ENCODE results near the gene MPPED1.

MPPED1 gene

DNA sequence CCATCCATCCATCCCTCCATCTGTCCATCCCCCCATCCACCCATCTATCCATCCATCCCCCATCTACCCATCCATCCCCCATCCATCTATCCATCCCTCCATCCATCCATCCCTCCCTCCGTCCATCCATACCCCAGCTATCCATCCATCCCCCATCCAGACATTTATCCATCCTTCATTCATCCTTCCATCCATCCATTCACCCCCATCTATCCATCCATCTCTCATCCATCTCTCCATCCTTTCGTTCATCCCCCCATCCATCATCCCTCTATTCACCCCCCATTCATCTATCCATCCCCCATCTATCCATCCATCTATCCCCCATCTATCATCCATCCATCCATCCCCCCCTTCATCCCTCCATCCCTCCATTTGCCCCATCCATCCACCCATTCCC lies 97.5 kb downstream of the MPPED1 start:
- no peak overlapping the region for H3K27ac ChIP-seq
- no peaks in the 10 kb centered on the region for H3K36me3 ChIP-seq (ENCODE audit: insufficient read depth, low read length)
- H3K9ac ChIP-seq (ENCODE audit: insufficient read length) = no peak overlapping the region
- DNase-seq (ENCODE audit: low read depth, low spot score) = no peak
- no peak overlapping the region for H3K4me3 ChIP-seq
- no peak for TF ChIP-seq EZH2 (IDR thresholded peaks at IDR 0.05)
- no peak for TF ChIP-seq POLR2AphosphoS5 (IDR thresholded peaks at IDR 0.05; ENCODE audit: borderline replicate concordance, low read depth, low read length)
- TF ChIP-seq FOXP2 (optimal IDR thresholded peaks at IDR 0.05; ENCODE audit: control extremely low read depth, extremely low read length, insufficient read depth) = no peak
- no peaks in the 10 kb centered on the region for H3K9me3 ChIP-seq (ENCODE audit: low read depth, low read length)

DNA sequence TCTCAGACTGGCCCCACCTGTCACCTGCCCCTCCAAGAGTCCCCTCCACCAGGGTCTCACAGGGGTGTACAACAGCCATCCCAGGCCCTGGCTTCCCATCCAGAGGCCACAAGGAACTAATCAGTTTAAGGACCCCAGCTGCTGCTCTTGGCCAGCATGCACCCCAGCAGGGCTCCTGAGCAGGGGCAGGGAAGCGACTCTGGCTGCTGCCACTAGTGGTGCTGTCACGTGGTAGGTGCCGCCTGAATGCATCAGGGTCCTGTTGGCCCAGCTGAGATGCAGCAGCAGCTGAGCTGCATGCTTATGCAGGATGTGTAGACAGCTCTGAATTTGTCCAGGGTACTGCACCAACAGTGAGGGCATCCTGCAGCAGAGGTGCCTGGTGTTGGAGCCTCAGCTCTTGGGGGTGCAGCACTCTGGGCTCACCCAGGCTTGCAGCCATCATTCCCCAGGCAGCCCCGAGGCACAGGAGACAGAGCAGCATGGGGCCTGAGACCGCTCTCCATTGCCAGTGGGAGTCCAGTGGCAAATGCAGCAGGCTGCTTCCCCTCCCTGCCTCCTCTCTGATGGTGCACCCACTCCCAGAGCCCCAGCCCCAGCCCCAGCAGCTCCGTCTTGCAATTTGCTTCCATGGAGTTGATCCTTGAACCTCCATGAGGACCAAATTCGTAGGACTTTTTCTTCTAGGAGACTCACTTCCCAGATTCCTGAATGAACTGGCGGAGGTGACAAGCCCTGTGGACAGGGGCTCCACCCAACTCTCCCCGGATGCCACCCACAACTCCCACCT lies 98.7 kb downstream of the MPPED1 start:
- Histone ChIP-seq H3K27ac (no peak overlapping the region), H3K9ac (ENCODE audit: insufficient read length) (no peak overlapping the region), H3K9me3 (ENCODE audit: low read depth, low read length) (no peaks in the 10 kb centered on the region), H3K36me3 (ENCODE audit: insufficient read depth, low read length) (no peaks in the 10 kb centered on the region), H3K4me3 (no peak overlapping the region)
- DNase-seq (ENCODE audit: low read depth, low spot score) = no peak
- TF ChIP-seq EZH2 (IDR thresholded peaks at IDR 0.05) (no peak), POLR2AphosphoS5 (IDR thresholded peaks at IDR 0.05; ENCODE audit: borderline replicate concordance, low read depth, low read length) (no peak), FOXP2 (optimal IDR thresholded peaks at IDR 0.05; ENCODE audit: control extremely low read depth, extremely low read length, insufficient read depth) (no peak)

DNA sequence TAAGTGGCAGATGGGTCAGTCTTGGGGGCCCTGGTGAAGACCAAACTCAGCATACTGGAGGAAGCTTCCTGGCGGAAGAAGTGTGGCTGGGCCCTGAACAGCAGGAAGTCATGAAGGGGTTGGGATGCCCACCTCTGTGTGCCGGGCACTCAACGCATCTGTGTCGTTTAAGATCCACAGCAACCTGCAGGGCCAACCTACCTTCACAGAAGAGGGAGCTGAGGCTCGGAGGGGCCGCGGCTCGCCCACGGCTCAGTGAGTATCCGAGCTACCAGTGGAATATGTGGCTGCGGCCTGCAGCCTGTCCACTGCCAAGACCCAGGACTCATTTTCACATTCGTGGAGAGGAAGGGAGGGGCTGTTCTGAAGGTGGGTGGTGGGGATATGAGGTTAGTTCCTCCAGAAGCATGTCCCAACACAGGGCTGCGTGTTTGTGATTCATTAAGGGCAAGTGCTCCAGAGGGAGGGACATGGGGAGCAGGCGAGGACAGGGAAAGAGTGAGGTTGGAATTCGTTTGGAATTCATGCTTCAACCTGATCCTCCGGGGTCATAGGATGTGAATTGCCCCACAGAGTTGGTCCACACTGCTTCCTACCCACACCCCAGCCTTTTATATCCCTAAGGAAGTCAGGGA lies 99.6 kb downstream of the MPPED1 start:
- Histone ChIP-seq H3K9ac (ENCODE audit: insufficient read length) (no peak overlapping the region), H3K27ac (no peak overlapping the region), H3K9me3 (ENCODE audit: low read depth, low read length) (no peaks in the 10 kb centered on the region), H3K36me3 (ENCODE audit: insufficient read depth, low read length) (no peaks in the 10 kb centered on the region), H3K4me3 (no peak overlapping the region)
- DNase-seq (ENCODE audit: low read depth, low spot score) = no peak
- TF ChIP-seq POLR2AphosphoS5 (IDR thresholded peaks at IDR 0.05; ENCODE audit: borderline replicate concordance, low read depth, low read length) (no peak), FOXP2 (optimal IDR thresholded peaks at IDR 0.05; ENCODE audit: control extremely low read depth, extremely low read length, insufficient read depth) (no peak), EZH2 (IDR thresholded peaks at IDR 0.05) (no peak)

DNA sequence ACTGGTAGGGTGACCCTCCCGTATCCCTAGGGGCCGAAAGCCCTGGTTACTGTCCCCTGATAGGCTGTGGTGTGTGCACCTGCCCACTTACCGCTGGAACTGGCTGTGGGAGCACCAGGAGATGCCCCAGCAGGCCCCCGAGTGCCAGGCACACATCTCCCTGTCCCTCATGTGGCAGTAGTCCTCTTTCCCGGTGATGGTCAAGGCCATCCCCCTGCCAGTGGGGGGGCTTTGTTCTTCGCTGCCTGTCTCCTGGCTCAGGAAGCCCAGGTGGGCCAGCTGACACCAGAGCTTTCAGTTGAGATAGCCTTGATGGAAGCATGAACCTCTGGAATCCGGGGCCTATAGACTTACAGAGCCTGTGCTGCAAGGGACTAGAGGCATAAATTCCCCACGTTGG lies 100.5 kb downstream of the MPPED1 start:
- DNase-seq (ENCODE audit: low read depth, low spot score) = no peak
- TF ChIP-seq EZH2 (IDR thresholded peaks at IDR 0.05) (no peak), FOXP2 (optimal IDR thresholded peaks at IDR 0.05; ENCODE audit: control extremely low read depth, extremely low read length, insufficient read depth) (no peak), POLR2AphosphoS5 (IDR thresholded peaks at IDR 0.05; ENCODE audit: borderline replicate concordance, low read depth, low read length) (no peak)
- no peaks in the 10 kb centered on the region for H3K9me3 ChIP-seq (ENCODE audit: low read depth, low read length)
- H3K4me3 ChIP-seq = no peak overlapping the region
- no peak overlapping the region for H3K9ac ChIP-seq (ENCODE audit: insufficient read length)
- H3K36me3 ChIP-seq (ENCODE audit: insufficient read depth, low read length) = no peaks in the 10 kb centered on the region
- no peak overlapping the region for H3K27ac ChIP-seq

DNA sequence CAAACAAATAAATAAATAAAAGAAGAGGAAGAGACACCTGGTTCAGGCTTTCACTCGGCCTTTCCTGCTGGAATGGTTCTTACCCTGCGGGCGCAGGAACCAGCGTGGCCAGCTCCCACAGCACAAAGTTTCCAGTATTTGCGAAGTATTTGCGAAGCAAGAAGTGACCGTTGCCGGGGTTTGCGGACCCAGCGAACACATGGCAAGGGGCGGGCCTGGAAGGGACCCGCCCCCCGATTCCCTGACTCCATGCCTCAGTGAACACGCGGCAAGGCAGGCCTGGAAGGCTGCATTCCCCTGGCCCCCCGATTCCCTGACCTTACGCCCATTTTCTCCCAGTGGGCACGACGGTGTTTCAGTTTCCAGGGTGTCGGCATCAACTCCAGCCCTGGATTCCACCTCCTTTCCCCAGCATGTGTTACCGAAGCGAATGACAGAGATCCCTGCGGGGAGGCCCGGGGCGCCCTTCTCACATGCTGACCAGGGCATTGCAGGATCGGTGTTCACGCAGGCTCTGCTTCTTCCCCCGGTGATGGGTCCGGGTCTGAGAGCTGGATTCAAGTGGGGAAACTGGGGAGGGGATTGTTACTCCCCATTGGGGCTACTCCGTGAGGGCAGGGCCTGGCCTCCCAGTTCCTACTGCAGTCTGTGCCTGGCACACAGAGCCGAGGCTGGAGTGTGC lies 102.8 kb downstream of the MPPED1 start:
- Histone ChIP-seq H3K9ac (ENCODE audit: insufficient read length) (no peak overlapping the region), H3K36me3 (ENCODE audit: insufficient read depth, low read length) (no peaks in the 10 kb centered on the region), H3K27ac (no peak overlapping the region), H3K4me3 (no peak overlapping the region), H3K9me3 (ENCODE audit: low read depth, low read length) (no peaks in the 10 kb centered on the region)
- no peak for TF ChIP-seq EZH2 (IDR thresholded peaks at IDR 0.05)
- no peak for TF ChIP-seq POLR2AphosphoS5 (IDR thresholded peaks at IDR 0.05; ENCODE audit: borderline replicate concordance, low read depth, low read length)
- no peak for TF ChIP-seq FOXP2 (optimal IDR thresholded peaks at IDR 0.05; ENCODE audit: control extremely low read depth, extremely low read length, insufficient read depth)
- DNase-seq (ENCODE audit: low read depth, low spot score) = no peak

DNA sequence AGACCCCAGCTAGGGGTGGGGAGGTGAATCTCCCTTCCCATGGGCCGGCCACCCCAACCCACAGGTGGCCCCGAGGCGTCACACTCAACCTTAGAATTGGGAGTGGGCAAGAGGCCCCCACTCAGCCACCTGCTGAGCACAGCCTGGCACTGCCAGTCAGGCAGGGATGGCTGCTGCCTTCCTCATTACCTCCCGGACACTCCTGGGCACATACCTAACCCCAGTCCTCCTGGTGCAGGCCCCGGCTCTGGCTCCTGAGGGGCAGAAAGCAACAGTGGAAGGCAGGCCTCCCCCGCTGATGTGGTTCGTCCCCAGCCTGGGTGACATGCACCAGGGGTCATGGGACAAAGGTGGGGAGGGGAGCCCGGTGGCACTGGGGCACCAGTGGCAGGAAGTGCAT lies 103.6 kb downstream of the MPPED1 start:
- TF ChIP-seq POLR2AphosphoS5 (IDR thresholded peaks at IDR 0.05; ENCODE audit: borderline replicate concordance, low read depth, low read length) = no peak
- TF ChIP-seq EZH2 (IDR thresholded peaks at IDR 0.05) = no peak
- TF ChIP-seq FOXP2 (optimal IDR thresholded peaks at IDR 0.05; ENCODE audit: control extremely low read depth, extremely low read length, insufficient read depth) = no peak

DNA sequence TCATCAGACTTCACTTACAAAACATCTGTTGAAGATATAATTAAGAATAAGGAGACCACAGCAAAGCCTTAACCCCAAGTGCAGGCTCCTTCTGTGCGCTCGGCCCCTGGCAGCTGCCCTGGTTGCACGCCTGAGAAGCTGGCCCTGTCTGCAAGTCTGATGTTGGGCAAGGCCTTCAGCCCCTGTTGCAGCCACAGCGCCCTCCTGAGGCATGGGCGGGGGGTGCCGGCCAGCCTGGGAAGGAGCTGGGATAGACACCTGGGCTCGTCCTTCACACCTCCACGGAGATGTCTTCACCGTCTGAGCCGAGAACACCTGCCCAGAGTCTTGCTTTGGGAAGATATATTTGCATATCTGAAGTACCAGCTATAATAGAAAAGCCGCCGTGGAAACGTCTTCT lies 104.1 kb downstream of the MPPED1 start:
- no peak for DNase-seq (ENCODE audit: low read depth, low spot score)
- Histone ChIP-seq H3K9ac (ENCODE audit: insufficient read length) (no peak overlapping the region), H3K4me3 (no peak overlapping the region), H3K27ac (no peak overlapping the region), H3K9me3 (ENCODE audit: low read depth, low read length) (no peaks in the 10 kb centered on the region), H3K36me3 (ENCODE audit: insufficient read depth, low read length) (no peaks in the 10 kb centered on the region)
- TF ChIP-seq FOXP2 (optimal IDR thresholded peaks at IDR 0.05; ENCODE audit: control extremely low read depth, extremely low read length, insufficient read depth) = no peak
- TF ChIP-seq POLR2AphosphoS5 (IDR thresholded peaks at IDR 0.05; ENCODE audit: borderline replicate concordance, low read depth, low read length) = no peak
- TF ChIP-seq EZH2 (IDR thresholded peaks at IDR 0.05) = no peak

More for the DNA sequence above, 103.6 kb downstream of the MPPED1 start:
- no peak overlapping the region for H3K27ac ChIP-seq
- H3K9ac ChIP-seq (ENCODE audit: insufficient read length) = no peak overlapping the region
- no peaks in the 10 kb centered on the region for H3K36me3 ChIP-seq (ENCODE audit: insufficient read depth, low read length)
- H3K4me3 ChIP-seq = no peak overlapping the region
- no peaks in the 10 kb centered on the region for H3K9me3 ChIP-seq (ENCODE audit: low read depth, low read length)
- no peak for DNase-seq (ENCODE audit: low read depth, low spot score)

DNA sequence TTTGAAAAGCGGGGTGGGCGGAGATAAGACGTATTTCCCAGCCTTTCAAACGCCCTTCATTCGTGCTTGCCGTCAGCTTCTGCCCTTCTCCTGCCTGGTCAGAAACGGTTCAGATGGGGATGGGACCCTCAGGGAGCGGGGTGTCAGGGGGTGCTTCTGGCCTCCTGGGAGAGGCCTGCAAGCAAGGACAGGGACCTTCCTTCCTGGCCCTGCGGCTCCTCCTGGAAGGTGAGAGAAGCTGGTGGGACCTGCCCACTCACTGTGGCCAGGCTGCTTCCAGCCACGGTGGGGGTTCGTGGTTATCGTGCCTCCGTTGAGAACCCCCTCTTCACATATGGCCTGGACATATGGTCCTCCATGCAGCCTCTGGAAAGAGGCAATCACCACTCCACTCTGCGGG lies 104.6 kb downstream of the MPPED1 start:
- Histone ChIP-seq H3K4me3 (no peak overlapping the region), H3K9ac (ENCODE audit: insufficient read length) (no peak overlapping the region), H3K27ac (no peak overlapping the region), H3K9me3 (ENCODE audit: low read depth, low read length) (no peaks in the 10 kb centered on the region), H3K36me3 (ENCODE audit: insufficient read depth, low read length) (no peaks in the 10 kb centered on the region)
- TF ChIP-seq FOXP2 (optimal IDR thresholded peaks at IDR 0.05; ENCODE audit: control extremely low read depth, extremely low read length, insufficient read depth) = no peak
- TF ChIP-seq POLR2AphosphoS5 (IDR thresholded peaks at IDR 0.05; ENCODE audit: borderline replicate concordance, low read depth, low read length) = no peak
- no peak for TF ChIP-seq EZH2 (IDR thresholded peaks at IDR 0.05)
- no peak for DNase-seq (ENCODE audit: low read depth, low spot score)
